H7 (cell line): Measurements from ENCODE around the gene CUX1. TPM values are rescaled to one million over a fixed set of nuclear protein-coding genes. Genes with fewer than 3 reads are reported as not detected.
"Not testable (repeated sequence)": the region's sequence is repeated elsewhere in the genome, so short reads cannot be mapped to it uniquely, and the experiment has no call there.

Experiments
- DNase-seq: peaks from one replicate; pipeline ENCODE4 v3.0.0; 2012
- H3K27me3 ChIP-seq: 2 replicates; pipeline ENCODE4 v1.6.0; 2011; ENCODE audit warnings: mild to moderate bottlenecking, low read length; ENCODE audit not compliant: control insufficient read depth, insufficient read depth
- H3K36me3 ChIP-seq: replicated peaks from 2 replicates; pipeline ENCODE4 v1.5.1; 2011; ENCODE audit warnings: low read length; ENCODE audit not compliant: control insufficient read depth, insufficient read depth
- H3K4me3 ChIP-seq: 2 replicates; pipeline ENCODE4 v1.5.1; 2011; ENCODE audit warnings: low read depth, mild to moderate bottlenecking, control low read depth, low read length, moderate library complexity; ENCODE audit not compliant: insufficient read depth
- total RNA-seq: library from RNA; depleted of rRNA; stranded (reverse); fragments of >200 nt; shearing (Covaris generic); gene quantifications from 2 replicates; pipeline ENCODE4 v1.2.3, GENCODE V29; 2014

CUX1 gene
- total RNA-seq, 1 experiment from 2014 or later = 28.2 TPM

GRCh38 chr7:101910991-101911799 is 93.8 kb downstream of the CUX1 start:
- Histone ChIP-seq H3K4me3 (no peak overlapping the region), H3K36me3 (peaks cover 2% of the 10 kb centered on the region), H3K27me3 (no peaks in the 10 kb centered on the region)
- no peak for DNase-seq

- Histone ChIP-seq H3K36me3 (peaks cover 4% of the 10 kb centered on the region), H3K27me3 (no peaks in the 10 kb centered on the region), H3K4me3 (no peak overlapping the region)
- no peak for DNase-seq
These were observed 94.6 kb downstream of the CUX1 start for GRCh38 chr7:101911800-101912715.

- Histone ChIP-seq H3K27me3 (no peaks in the 10 kb centered on the region), H3K4me3 (no peak overlapping the region), H3K36me3 (peaks cover 4% of the 10 kb centered on the region)
- no peak for DNase-seq
These were observed 95.3 kb downstream of the CUX1 start for GRCh38 chr7:101912716-101913110.

GRCh38 chr7:101913247-101913721 is 95.9 kb downstream of the CUX1 start:
- Histone ChIP-seq H3K27me3 (no peaks in the 10 kb centered on the region), H3K36me3 (peaks cover 4% of the 10 kb centered on the region), H3K4me3 (no peak overlapping the region)
- DNase-seq = no peak

- peaks cover 4% of the 10 kb centered on the region for H3K36me3 ChIP-seq
- H3K27me3 ChIP-seq = no peaks in the 10 kb centered on the region
- no peak overlapping the region for H3K4me3 ChIP-seq
- DNase-seq = no peak
These were observed 96.4 kb downstream of the CUX1 start for GRCh38 chr7:101913851-101914250.

- DNase-seq = no peak
- Histone ChIP-seq H3K4me3 (no peak overlapping the region), H3K36me3 (peaks cover 4% of the 10 kb centered on the region), H3K27me3 (no peaks in the 10 kb centered on the region)
These were observed 97.6 kb downstream of the CUX1 start for GRCh38 chr7:101915000-101915399.

- Histone ChIP-seq H3K4me3 (no peak overlapping the region), H3K27me3 (no peaks in the 10 kb centered on the region), H3K36me3 (peaks cover 4% of the 10 kb centered on the region)
- DNase-seq = no peak
These were observed 98.8 kb downstream of the CUX1 start for GRCh38 chr7:101916041-101916800.

GRCh38 chr7:101916876-101917275 is 99.5 kb downstream of the CUX1 start:
- no peak for DNase-seq
- Histone ChIP-seq H3K36me3 (peaks cover 4% of the 10 kb centered on the region), H3K27me3 (no peaks in the 10 kb centered on the region), H3K4me3 (no peak overlapping the region)

- Histone ChIP-seq H3K27me3 (no peaks in the 10 kb centered on the region), H3K36me3 (peaks cover 4% of the 10 kb centered on the region), H3K4me3 (no peak overlapping the region)
- DNase-seq = no peak
These were observed 100.1 kb downstream of the CUX1 start for GRCh38 chr7:101917566-101917965.

- DNase-seq = no peak
- no peak overlapping the region for H3K4me3 ChIP-seq
These were observed 101.0 kb downstream of the CUX1 start for GRCh38 chr7:101918426-101918825.

GRCh38 chr7:101919363-101920115 is 102.1 kb downstream of the CUX1 start:
- Histone ChIP-seq H3K4me3 (no peak overlapping the region), H3K27me3 (no peaks in the 10 kb centered on the region), H3K36me3 (peaks cover 4% of the 10 kb centered on the region)
- DNase-seq = no peak

More at GRCh38 chr7:101918426-101918825, 101.0 kb downstream of the CUX1 start:
- Histone ChIP-seq H3K36me3 (peaks cover 4% of the 10 kb centered on the region), H3K27me3 (no peaks in the 10 kb centered on the region)

- Histone ChIP-seq H3K4me3 (no peak overlapping the region), H3K36me3 (peaks cover 3% of the 10 kb centered on the region), H3K27me3 (no peaks in the 10 kb centered on the region)
- DNase-seq = no peak
These were observed 103.6 kb downstream of the CUX1 start for GRCh38 chr7:101921061-101921460.

GRCh38 chr7:101921546-101922489 is 104.4 kb downstream of the CUX1 start:
- not testable (repeated sequence) for H3K27me3 ChIP-seq, H3K36me3 ChIP-seq, H3K4me3 ChIP-seq, DNase-seq
